HG03066 (cell line): ENCODE results near the gene BOLL.
"Not testable (repeated sequence)": the region's sequence is repeated elsewhere in the genome, so short reads cannot be mapped to it uniquely, and the experiment has no call there.

Experiments used
- ATAC-seq: cut with Tn5 transposase; IDR thresholded peaks from one replicate; pipeline ENCODE4 v1.9.1; 2021; ENCODE audit warnings: low read depth; ENCODE audit not compliant: unreplicated experiment

Gene BOLL

GRCh38 chr2:197784956-197785941, at the start of gene BOLL:
BOLL (minus strand) TSS chr2:197785319; CDS start chr2:197781850, 3,469 bp downstream.
- ATAC-seq, result no peak

- ATAC-seq, result not testable (repeated sequence)
Measured at GRCh38 chr2:197834771-197835170, 49.7 kb upstream of the BOLL start.

GRCh38 chr2:197828464-197829135, 43.5 kb upstream of the BOLL start:
- no peak for ATAC-seq

GRCh38 chr2:197827618-197828017, 42.5 kb upstream of the BOLL start:
- no peak for ATAC-seq

GRCh38 chr2:197822333-197822732, 37.2 kb upstream of the BOLL start:
- ATAC-seq, result no peak

- ATAC-seq, result no peak
Measured at GRCh38 chr2:197821550-197822289, 36.6 kb upstream of the BOLL start.

GRCh38 chr2:197814526-197814925, 29.4 kb upstream of the BOLL start:
- ATAC-seq, result no peak

GRCh38 chr2:197813093-197813787, 28.1 kb upstream of the BOLL start:
- ATAC-seq, result no peak

- no peak for ATAC-seq
Measured at GRCh38 chr2:197810491-197810890, 25.4 kb upstream of the BOLL start.

GRCh38 chr2:197810016-197810415, 24.9 kb upstream of the BOLL start:
- ATAC-seq, result no peak

- ATAC-seq, result no peak
Measured at GRCh38 chr2:197809064-197809463, 23.9 kb upstream of the BOLL start.

- ATAC-seq, result no peak
Measured at GRCh38 chr2:197805715-197806633, 20.9 kb upstream of the BOLL start.

GRCh38 chr2:197804758-197805714, 19.9 kb upstream of the BOLL start:
- peak; percentile 33 for ATAC-seq

- peak; percentile 99 for ATAC-seq
Measured at GRCh38 chr2:197804049-197804757, 19.1 kb upstream of the BOLL start, which contains the start of gene PLCL1. PLCL1 (plus strand) TSS chr2:197804593.

- ATAC-seq, result peak; percentile 29
Measured at GRCh38 chr2:197803033-197803444, 17.9 kb upstream of the BOLL start.

GRCh38 chr2:197801033-197801432, 15.9 kb upstream of the BOLL start:
- no peak for ATAC-seq

GRCh38 chr2:197800091-197800490, 15.0 kb upstream of the BOLL start:
- ATAC-seq, result no peak
